ENCODE measurements around the gene ILDR2. TPM values are rescaled to one million over a fixed set of nuclear protein-coding genes. Genes with fewer than 3 reads are reported as not detected.

The ILDR2 gene
- total RNA-seq, 1 donor from 2014 or later: 11.3 TPM

DNA sequence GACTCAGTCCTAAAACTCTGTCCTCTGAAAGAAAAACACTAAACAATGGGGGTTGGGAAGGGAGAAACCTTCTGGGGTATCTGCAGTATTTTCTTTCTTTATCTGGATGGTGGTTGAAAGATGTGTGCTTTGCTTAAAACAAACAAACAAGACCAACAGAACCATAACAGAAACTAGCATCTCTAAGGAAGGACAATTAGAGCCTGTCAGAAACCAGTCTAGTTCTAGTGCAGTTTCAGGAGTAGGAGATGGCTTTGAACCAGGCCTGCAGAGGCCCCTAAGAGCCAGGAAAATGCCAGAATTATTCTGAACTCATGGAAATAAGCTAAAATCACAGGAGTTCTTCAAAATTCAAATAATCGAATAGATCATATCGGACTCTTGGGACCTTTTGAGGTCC lies 18.5 kb downstream of the ILDR2 start:
- Mint-ChIP-seq H3K4me1 (ENCODE audit: low read depth) (peaks cover 17% of the 10 kb centered on the region), H3K9me3 (no peaks in the 10 kb centered on the region), H3K27me3 (ENCODE audit: insufficient read depth) (no peaks in the 10 kb centered on the region), H3K27ac (no peak overlapping the region), H3K36me3 (ENCODE audit: low read depth) (peaks cover 14% of the 10 kb centered on the region), H3K4me3 (no peak overlapping the region)
- DNase-seq (ENCODE audit: low spot score): no peak
- intact Hi-C loops (cut with micrococcal nuclease): no loop called here

DNA sequence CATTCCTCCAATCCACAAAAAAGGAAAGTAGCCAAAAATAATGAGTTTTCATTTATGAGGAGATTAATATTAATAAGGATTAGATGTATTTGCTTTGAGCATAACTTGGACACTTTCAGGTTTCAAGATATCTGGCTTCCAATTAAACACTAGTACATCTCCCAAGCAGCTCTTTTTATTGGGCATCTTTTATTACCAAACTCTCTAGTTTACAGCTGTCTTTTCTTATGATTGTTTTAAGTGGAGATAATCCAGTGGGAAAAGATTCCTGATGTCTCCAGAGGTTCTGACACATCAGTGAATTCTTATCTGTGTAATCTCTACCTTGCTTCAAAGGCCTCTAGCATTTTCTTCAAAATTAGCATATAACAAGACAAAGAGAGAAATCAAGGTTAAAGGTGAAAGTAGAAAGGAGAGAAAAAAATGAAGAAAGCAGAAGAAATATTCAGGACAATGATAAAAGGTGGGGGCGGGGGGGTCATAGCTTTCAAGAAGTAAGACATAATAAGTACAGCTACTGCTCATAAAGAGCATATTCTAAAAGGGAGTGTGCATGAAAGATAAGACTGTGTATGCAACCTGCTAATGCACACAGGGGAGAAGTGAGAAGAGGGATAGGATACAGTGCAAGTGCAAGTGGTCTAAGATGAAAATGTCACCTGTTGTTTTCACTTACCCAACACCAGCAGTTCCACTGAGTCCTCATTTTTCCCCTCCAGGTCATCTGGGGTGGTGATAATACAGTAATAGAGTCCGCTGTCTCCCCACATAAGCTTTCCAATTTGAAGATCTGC lies 19.1 kb downstream of the ILDR2 start:
- intact Hi-C loops (cut with micrococcal nuclease): no loop called here
- Mint-ChIP-seq H3K4me1 (ENCODE audit: low read depth) (peaks cover 19% of the 10 kb centered on the region), H3K4me3 (no peak overlapping the region), H3K27me3 (ENCODE audit: insufficient read depth) (peaks cover under 1% of the 10 kb centered on the region), H3K9me3 (no peaks in the 10 kb centered on the region), H3K36me3 (ENCODE audit: low read depth) (peaks cover 14% of the 10 kb centered on the region), H3K27ac (no peak overlapping the region)
- no peak for DNase-seq (ENCODE audit: low spot score)

DNA sequence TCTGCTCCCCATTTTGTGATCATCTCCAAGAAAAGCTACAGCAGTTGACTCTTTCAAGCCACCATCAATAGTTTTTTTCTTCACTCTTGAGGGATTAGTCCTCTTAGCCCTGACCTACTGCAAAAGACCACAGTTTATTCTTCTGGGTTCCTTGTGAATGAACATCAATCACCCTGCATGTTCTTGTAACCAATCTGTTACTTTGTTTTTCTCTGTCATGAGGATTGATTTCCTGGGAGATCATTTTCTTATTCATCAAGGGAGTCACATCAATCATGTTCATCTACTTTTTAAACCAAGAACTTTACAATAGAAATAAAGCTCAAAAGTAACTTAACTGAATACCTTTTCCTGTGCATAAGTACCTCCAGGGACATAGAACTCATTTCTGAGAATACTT lies 21.8 kb downstream of the ILDR2 start:
- Mint-ChIP-seq H3K36me3 (ENCODE audit: low read depth) (peaks cover 11% of the 10 kb centered on the region), H3K27ac (no peak overlapping the region), H3K27me3 (ENCODE audit: insufficient read depth) (peaks cover 9% of the 10 kb centered on the region), H3K9me3 (no peaks in the 10 kb centered on the region), H3K4me3 (no peak overlapping the region), H3K4me1 (ENCODE audit: low read depth) (peaks cover 19% of the 10 kb centered on the region)
- intact Hi-C loops (cut with micrococcal nuclease): no loop called here
- DNase-seq (ENCODE audit: low spot score): no peak

DNA sequence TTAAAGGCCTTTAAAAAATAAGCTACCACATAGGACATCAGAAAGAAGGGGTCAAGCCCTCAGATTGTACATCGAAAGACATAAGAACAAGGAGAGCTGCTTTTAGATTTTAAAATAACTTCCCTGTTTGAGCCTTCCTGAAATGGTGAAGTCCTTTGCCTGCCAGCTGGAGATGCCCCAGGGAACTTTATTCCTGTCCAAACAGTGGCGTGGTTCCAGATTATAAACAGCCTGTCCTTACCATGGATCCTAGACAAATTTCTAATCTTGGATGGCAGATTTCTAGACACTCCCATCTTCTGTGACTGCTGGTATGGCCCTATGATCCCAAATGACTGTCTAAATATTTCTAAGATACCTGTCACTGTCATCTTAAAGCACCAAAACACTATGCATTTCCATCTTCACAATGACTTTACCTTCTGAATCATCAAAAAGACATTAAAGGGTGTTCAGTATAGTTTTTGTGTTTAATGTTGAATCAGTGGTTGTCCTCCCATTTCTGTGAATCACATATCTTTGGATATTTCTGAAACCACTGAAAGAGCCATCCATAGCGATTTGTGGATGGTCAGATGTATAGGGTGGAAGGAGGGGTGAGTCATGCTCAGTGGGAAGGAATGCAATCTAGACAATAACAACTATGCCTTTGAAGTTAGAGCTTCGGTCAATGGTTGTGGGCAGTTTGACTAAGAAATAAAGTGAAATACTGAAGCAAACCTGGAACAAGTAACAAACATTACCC lies 23.2 kb downstream of the ILDR2 start:
- no peaks in the 10 kb centered on the region for H3K9me3 Mint-ChIP-seq
- H3K4me1 Mint-ChIP-seq (ENCODE audit: low read depth): peaks cover 19% of the 10 kb centered on the region
- no peak for DNase-seq (ENCODE audit: low spot score)
- intact Hi-C loops (cut with micrococcal nuclease): loop anchor here (1.0 kb wide), 3 partner anchors 22 to 46 kb away; no protein-coding TSS in a partner anchor
- H3K27ac Mint-ChIP-seq: peak overlapping the region; percentile 13
- H3K27me3 Mint-ChIP-seq (ENCODE audit: insufficient read depth): peaks cover 21% of the 10 kb centered on the region
- H3K4me3 Mint-ChIP-seq: no peak overlapping the region
- H3K36me3 Mint-ChIP-seq (ENCODE audit: low read depth): peaks cover 8% of the 10 kb centered on the region

DNA sequence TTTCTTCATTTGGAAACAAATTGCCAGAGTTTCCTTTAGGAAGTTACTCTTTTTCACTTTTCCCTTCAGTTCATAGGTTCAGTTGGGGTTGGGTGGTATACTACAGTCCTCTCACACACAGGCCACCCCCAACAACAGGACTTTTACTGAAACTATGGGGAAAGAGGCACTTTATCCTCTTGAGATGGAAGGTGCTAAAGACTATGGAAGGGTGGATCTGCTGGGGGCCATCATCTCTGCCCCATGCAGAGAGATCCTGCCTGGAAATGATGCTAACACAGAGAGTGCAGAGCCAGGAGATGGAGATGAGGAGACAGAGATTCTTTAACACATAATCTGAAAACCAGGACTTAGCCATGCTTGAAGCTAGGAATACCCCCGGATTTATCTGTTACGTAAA lies 24.3 kb downstream of the ILDR2 start:
- intact Hi-C loops (cut with micrococcal nuclease): no loop called here
- H3K27me3 Mint-ChIP-seq (ENCODE audit: insufficient read depth): peaks cover 29% of the 10 kb centered on the region
- H3K4me1 Mint-ChIP-seq (ENCODE audit: low read depth): peaks cover 19% of the 10 kb centered on the region
- no peak overlapping the region for H3K4me3 Mint-ChIP-seq
- DNase-seq (ENCODE audit: low spot score): no peak
- no peaks in the 10 kb centered on the region for H3K9me3 Mint-ChIP-seq
- H3K36me3 Mint-ChIP-seq (ENCODE audit: low read depth): peaks cover 4% of the 10 kb centered on the region
- H3K27ac Mint-ChIP-seq: no peak overlapping the region

DNA sequence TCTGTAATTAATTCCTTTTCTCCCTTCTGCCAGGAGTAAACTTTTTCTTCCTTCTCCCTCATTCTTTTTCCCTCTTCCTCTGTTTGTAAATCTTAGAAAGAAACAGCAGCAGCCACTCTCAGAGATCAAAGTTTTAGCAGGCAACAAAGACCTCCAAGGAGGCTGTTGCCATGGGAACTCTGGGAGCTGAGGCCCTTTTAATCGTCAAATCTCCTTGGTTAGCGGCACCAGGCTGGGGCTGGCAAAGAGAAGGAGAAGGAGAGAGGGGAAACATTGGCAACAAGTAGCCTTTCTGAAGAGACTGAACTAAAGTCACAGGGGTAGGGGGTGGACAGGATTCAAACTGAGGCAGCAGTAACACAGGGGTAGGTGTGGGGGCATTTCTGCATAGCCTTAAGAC lies 25.2 kb downstream of the ILDR2 start:
- Mint-ChIP-seq H3K27me3 (ENCODE audit: insufficient read depth) (peaks cover 29% of the 10 kb centered on the region), H3K27ac (no peak overlapping the region), H3K9me3 (no peaks in the 10 kb centered on the region), H3K4me1 (ENCODE audit: low read depth) (peaks cover 22% of the 10 kb centered on the region), H3K4me3 (no peak overlapping the region), H3K36me3 (ENCODE audit: low read depth) (peaks cover 4% of the 10 kb centered on the region)
- no peak for DNase-seq (ENCODE audit: low spot score)
- intact Hi-C loops (cut with micrococcal nuclease): no loop called here

DNA sequence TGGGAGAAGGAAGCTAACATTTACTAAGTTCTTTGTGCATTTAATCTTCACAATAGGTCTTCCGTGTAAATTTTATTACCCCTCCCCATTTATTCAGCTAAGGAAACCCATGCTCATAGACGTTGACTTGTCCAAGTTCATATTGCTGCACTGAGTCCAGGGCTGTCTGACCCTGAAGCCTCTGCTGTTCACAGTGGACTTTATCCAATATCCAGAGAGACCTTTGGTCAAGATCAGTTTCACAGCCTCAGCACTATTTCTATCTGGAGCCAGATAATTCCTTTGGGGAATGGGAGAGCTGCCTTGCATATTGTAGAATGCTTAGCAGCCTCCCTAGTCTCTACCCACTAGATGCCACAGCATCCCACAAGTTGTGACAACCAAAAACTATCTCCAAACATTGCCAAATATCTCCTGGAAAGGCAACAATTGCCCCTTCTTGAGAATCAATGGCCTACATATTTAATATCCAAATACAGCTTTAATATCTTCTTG lies 26.4 kb downstream of the ILDR2 start:
- no peaks in the 10 kb centered on the region for H3K9me3 Mint-ChIP-seq
- H3K27me3 Mint-ChIP-seq (ENCODE audit: insufficient read depth): peaks cover 29% of the 10 kb centered on the region
- H3K27ac Mint-ChIP-seq: no peak overlapping the region
- H3K4me3 Mint-ChIP-seq: no peak overlapping the region
- H3K4me1 Mint-ChIP-seq (ENCODE audit: low read depth): peaks cover 34% of the 10 kb centered on the region
- H3K36me3 Mint-ChIP-seq (ENCODE audit: low read depth): peaks cover 4% of the 10 kb centered on the region
- no peak for DNase-seq (ENCODE audit: low spot score)
- intact Hi-C loops (cut with micrococcal nuclease): no loop called here

DNA sequence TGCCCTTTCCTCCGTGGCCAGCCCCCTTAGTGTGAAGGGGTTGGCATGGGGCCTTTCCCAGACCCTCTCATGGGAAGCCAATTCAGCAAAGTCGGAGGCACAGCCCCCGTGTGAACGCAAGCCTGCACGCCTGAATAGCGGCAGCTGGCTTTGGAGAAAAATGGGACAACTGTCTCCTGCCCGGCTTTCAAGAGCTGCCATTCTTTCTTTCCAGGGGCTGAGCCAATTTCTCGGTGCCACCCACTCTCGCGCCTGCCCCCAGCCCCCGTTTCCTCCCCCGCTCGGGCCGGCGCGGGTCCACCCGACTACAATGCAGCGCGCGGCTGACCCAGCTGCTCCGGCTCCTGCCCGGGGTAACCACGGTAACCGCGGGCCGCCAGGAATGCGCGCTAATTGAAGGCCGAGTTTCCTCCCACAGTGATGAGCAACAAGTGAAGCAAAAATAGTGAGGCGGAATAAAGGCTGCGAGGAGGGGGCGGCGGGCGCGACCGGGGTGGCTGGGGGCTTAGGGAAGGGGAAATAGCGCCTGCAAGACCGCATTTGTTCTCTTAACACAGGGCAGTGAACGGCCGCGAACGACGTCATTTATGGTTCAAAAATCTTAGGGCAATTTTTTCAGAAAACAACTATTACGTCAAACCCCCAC lies 27.8 kb downstream of the ILDR2 start:
- H3K4me3 Mint-ChIP-seq: no peak overlapping the region
- H3K27ac Mint-ChIP-seq: no peak overlapping the region
- intact Hi-C loops (cut with micrococcal nuclease): no loop called here
- no peak for DNase-seq (ENCODE audit: low spot score)
- peaks cover 25% of the 10 kb centered on the region for H3K4me1 Mint-ChIP-seq (ENCODE audit: low read depth)
- H3K36me3 Mint-ChIP-seq (ENCODE audit: low read depth): no peaks in the 10 kb centered on the region
- no peaks in the 10 kb centered on the region for H3K9me3 Mint-ChIP-seq
- peaks cover 29% of the 10 kb centered on the region for H3K27me3 Mint-ChIP-seq (ENCODE audit: insufficient read depth)

DNA sequence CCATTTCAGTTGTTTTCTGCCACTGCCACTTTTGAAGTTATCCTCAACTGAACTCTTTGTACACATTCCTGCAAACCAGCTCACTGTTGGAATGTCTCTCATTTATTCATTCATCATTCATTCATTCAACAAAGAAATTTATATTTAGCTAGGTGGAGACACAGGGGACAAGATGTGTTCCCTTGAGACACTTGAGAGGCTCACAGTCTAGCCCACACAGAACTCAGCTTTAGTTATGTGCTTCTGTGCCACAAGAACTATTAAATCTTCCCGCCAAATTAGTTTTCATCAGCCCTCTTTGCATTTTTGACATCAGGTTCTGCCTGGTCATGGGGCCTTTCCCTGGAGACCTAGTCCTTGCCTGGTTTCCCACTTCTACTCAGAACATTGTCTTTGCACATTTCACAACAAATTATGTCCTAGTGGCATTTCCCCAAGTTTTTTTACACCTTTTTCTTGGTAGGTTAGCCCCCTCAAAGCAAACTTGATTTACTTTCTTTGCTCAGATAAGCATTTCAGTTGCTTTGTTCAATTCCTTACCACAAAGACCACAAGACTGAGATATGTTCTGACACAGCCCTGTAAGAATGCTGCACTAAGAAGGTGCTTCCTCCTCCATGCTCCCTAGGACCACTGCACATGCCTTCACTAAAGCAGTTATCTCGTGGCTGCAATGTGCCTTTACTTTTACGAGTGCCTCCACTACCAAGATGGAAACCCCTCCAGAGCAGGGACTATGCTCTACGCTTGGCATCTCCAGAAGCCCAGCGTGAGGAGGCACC lies 31.0 kb downstream of the ILDR2 start:
- no peaks in the 10 kb centered on the region for H3K9me3 Mint-ChIP-seq
- H3K27ac Mint-ChIP-seq: no peak overlapping the region
- H3K27me3 Mint-ChIP-seq (ENCODE audit: insufficient read depth): peaks cover 24% of the 10 kb centered on the region
- no peak overlapping the region for H3K4me3 Mint-ChIP-seq
- no peaks in the 10 kb centered on the region for H3K36me3 Mint-ChIP-seq (ENCODE audit: low read depth)
- peaks cover 16% of the 10 kb centered on the region for H3K4me1 Mint-ChIP-seq (ENCODE audit: low read depth)
- no peak for DNase-seq (ENCODE audit: low spot score)
- intact Hi-C loops (cut with micrococcal nuclease): loop anchor here (2.0 kb wide), 1 partner anchor 34 kb away; no protein-coding TSS in a partner anchor

DNA sequence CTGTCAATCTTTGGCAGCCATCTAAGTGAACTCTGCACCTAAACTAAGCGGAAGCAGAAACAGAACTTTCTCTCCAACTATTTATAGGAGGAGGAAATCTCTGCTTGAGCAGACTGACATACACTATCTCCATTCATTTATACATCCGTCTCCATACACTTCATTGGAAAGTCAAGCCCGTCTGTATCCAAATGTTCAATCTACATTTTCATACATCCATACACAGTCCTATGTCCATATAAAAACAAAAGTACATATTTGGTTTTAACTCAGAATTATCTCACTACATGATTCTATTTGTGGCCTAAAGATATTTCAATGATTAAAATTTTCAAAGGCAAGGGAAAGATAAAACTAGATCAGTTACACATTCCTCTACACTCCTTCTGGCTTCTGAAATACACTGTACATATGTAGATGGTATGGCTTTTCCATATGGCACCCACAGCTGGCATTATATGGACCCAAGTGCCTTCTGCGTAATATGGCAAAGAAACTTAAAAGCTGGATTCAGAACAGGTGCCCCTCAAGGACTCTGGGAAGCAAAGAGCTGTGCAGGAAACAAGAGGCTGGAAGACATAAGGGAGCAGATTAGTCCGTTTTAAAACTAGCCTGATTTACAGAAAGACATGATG lies 35.5 kb downstream of the ILDR2 start:
- Mint-ChIP-seq H3K4me1 (ENCODE audit: low read depth) (peaks cover 11% of the 10 kb centered on the region), H3K27me3 (ENCODE audit: insufficient read depth) (no peaks in the 10 kb centered on the region), H3K27ac (no peak overlapping the region), H3K4me3 (no peak overlapping the region), H3K36me3 (ENCODE audit: low read depth) (no peaks in the 10 kb centered on the region), H3K9me3 (no peaks in the 10 kb centered on the region)
- DNase-seq (ENCODE audit: low spot score): no peak
- intact Hi-C loops (cut with micrococcal nuclease): no loop called here

DNA sequence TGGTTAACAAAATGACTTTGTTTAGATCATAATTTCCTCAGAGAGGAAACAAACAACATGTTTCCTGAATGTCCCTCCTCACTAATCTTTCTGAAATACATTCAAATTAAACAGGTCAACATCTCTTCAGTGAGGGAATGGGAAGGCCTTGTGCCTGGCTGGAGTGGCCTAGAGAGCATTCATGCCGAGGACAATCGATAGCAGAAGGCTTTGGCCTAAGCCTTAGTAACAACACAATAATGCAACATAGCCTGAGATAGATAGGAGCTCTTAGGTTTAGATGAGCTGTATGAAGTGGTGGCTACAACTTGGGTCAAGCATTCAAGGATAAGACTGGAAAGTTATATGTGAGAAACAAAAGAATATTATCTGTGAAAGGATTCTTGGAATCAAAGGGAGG lies 37.4 kb downstream of the ILDR2 start:
- no peak overlapping the region for H3K4me3 Mint-ChIP-seq
- H3K4me1 Mint-ChIP-seq (ENCODE audit: low read depth): no peaks in the 10 kb centered on the region
- H3K27me3 Mint-ChIP-seq (ENCODE audit: insufficient read depth): no peaks in the 10 kb centered on the region
- intact Hi-C loops (cut with micrococcal nuclease): no loop called here
- H3K36me3 Mint-ChIP-seq (ENCODE audit: low read depth): no peaks in the 10 kb centered on the region
- no peak overlapping the region for H3K27ac Mint-ChIP-seq
- H3K9me3 Mint-ChIP-seq: no peaks in the 10 kb centered on the region
- no peak for DNase-seq (ENCODE audit: low spot score)

DNA sequence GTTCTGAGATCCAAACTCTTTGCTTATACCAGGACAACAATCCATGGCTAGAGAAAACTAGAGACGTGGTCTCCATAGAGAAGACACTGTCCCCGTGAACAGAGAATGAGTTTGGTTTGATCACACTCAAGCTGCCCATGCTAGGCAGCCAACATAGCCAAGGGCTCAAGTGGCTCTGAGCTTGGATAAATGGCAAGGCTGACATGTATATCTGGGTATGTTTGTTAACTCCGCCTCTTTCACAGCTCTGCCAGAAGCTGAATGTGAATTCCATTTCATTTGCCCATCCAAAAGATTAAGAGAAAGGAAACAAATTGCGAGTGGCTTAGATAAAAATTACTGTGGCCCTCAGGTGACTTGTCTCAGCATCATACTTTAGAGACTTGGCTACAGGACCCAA lies 38.0 kb downstream of the ILDR2 start:
- H3K27ac Mint-ChIP-seq: no peak overlapping the region
- H3K4me3 Mint-ChIP-seq: no peak overlapping the region
- no peaks in the 10 kb centered on the region for H3K36me3 Mint-ChIP-seq (ENCODE audit: low read depth)
- H3K27me3 Mint-ChIP-seq (ENCODE audit: insufficient read depth): no peaks in the 10 kb centered on the region
- no peak for DNase-seq (ENCODE audit: low spot score)
- H3K9me3 Mint-ChIP-seq: no peaks in the 10 kb centered on the region
- intact Hi-C loops (cut with micrococcal nuclease): no loop called here
- no peaks in the 10 kb centered on the region for H3K4me1 Mint-ChIP-seq (ENCODE audit: low read depth)

Data from activated T-helper 1 cell treated with anti-CD3 and anti-CD28 coated beads, Interleukin-12 subunit alpha, Interleukin-12 subunit beta, Interleukin-2, Interleukin-4 antibody, amounts not matched to agents 30 ng/mL and 10 ng/mL and 1 ng/mL, durations not matched to agents 14 hours and 24 hours and 36 hours (primary cell).